Memory B cell (primary cell): ENCODE measurements around the gene TXNDC11.

ENCODE experiments used
- ATAC-seq: fragments of 150-1000 bp; cut with Tn5 transposase; 2 replicates; pipeline ENCODE4 v1.10.0; 2021; ENCODE audit warnings: low read depth, mild to moderate bottlenecking, moderate library complexity
- DNase-seq, 2 donors: peaks; one replicate each; pipeline ENCODE4 v3.0.0; 2022; ENCODE audit warnings: low spot score in 2 of 2
- H3K27ac Mint-ChIP-seq: one replicate; pipeline ENCODE4 v1.8.0; 2022; ENCODE audit warnings: mild to moderate bottlenecking, moderate library complexity, mixed read lengths
- H3K27me3 Mint-ChIP-seq: one replicate; pipeline ENCODE4 v1.8.0; 2022; ENCODE audit warnings: mixed read lengths
- H3K36me3 Mint-ChIP-seq: one replicate; pipeline ENCODE4 v1.8.0; 2022; ENCODE audit warnings: mild to moderate bottlenecking, mixed read lengths
- H3K4me1 Mint-ChIP-seq: one replicate; pipeline ENCODE4 v1.8.0; 2022; ENCODE audit warnings: mixed read lengths
- H3K4me3 Mint-ChIP-seq: one replicate; pipeline ENCODE4 v1.8.0; 2022; ENCODE audit warnings: mild to moderate bottlenecking, moderate library complexity, mixed read lengths
- H3K9me3 Mint-ChIP-seq: one replicate; pipeline ENCODE4 v1.8.0; 2022; ENCODE audit warnings: mixed read lengths

TXNDC11 gene

DNA sequence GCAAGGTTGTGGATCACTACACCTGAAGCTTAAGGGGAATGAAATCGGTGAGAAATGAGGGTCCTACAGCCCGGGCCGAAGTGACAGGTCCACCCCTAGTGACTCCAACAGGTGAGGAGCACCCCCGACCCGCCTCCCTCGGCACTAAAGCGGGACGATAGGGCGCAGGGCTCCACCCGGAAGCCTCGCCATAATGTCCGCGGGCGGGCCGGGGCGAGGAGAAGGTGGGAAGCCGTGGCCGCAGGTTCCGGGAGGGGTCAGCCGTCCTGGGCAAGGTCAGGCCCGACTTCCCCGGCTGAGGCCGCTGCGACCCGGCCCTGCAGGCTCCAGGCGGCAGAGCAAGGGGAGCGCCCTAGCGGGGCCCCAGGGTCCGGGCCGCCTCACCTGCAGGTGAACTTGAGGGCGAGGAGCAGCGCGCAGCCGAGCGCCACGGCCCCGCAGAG lies 543 bp downstream of the TXNDC11 start:
- no peaks in the 10 kb centered on the region for H3K9me3 Mint-ChIP-seq
- DNase-seq (no peak), ATAC-seq (peak; percentile 35)
- no peaks in the 10 kb centered on the region for H3K27me3 Mint-ChIP-seq
- H3K27ac Mint-ChIP-seq: peak overlapping the region; percentile 96
- peaks cover 4% of the 10 kb centered on the region for H3K36me3 Mint-ChIP-seq
- H3K4me1 Mint-ChIP-seq: peaks cover 38% of the 10 kb centered on the region
- H3K4me3 Mint-ChIP-seq: peak overlapping the region; percentile 94

DNA sequence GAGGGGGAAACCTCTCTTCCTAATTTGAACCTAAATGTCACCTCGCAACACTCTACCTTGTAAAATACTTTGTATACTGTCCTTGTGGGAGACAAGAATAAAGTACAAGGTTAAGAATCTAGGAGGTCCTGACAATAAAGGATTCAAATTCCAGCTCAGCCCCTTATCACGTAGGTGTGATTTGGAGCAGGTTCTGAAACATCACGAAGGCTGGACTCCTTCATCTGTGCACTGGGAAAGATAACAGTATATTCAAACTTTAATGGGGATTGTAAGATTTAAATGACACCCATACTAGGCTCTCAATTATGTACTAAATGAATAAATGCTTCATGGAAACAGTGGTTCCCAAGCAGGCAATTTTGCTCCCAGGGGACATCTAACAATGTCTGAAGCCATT lies 2.1 kb downstream of the TXNDC11 start:
- ATAC-seq (no peak), DNase-seq (no peak)
- Mint-ChIP-seq H3K36me3 (peaks cover 7% of the 10 kb centered on the region), H3K4me3 (peak overlapping the region; percentile 94), H3K4me1 (peaks cover 42% of the 10 kb centered on the region), H3K9me3 (no peaks in the 10 kb centered on the region), H3K27me3 (no peaks in the 10 kb centered on the region), H3K27ac (peak overlapping the region; percentile 96)

DNA sequence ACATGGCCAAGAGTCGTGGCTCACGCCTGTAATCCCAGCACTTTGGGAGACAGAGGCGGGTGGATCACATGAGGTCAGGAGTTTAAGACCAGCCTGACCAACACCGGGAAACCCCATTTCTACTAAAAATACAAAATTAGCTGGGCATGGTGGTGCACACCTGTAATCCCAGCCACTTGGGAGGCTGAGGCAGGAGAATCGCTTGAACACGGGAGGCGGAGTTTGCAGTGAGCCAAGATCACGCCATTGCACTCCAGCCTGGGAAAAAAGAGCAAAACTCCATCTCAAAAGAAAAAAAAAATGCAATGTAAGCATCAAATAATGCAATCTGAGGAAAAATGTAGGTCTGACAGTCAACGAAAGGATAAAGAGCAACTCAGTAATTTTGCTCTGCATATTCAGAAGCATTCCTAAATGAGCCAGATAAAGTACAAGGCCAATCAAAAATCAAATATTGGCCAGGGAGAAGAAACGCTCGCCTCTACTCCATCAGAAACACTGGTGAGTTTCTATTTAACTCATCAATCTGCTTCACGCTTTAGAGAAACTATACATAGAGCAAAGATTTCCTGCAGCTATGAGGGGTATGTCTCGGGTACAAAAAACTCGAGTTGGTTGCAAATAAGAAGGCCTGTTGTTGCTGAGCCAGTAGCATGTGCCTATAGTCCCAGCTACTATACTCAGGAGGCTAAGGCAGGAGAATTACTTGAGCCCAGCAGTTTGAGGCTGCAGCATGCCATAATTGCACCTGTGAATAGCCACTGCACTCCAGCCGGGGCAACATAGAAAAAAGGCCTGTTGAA lies 3.7 kb downstream of the TXNDC11 start:
- no peak for DNase-seq
- Mint-ChIP-seq H3K27ac (no peak overlapping the region), H3K4me3 (peak overlapping the region; percentile 47), H3K36me3 (peaks cover 14% of the 10 kb centered on the region), H3K4me1 (peaks cover 43% of the 10 kb centered on the region), H3K9me3 (no peaks in the 10 kb centered on the region), H3K27me3 (no peaks in the 10 kb centered on the region)
- no peak for ATAC-seq

DNA sequence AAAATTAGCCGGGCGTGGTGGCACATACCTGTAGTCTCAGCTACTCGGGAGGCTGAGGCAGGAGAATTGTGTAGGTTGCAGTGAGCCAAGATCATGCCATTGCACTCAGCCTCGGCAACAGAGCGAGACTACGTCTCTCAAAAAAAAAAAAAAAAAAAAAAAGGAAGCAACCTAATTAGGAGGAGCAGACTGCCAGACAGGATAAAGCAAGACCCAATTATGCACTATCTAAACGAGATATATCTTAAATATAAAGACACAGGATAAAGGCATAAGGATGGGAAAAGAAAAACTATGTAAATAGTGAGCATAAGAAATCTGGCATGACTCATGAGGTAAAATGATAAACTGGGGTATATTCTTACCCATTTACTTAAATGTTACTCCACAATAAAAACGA lies 4.9 kb downstream of the TXNDC11 start:
- DNase-seq: no peak
- no peak overlapping the region for H3K4me3 Mint-ChIP-seq
- H3K4me1 Mint-ChIP-seq: peaks cover 38% of the 10 kb centered on the region
- peaks cover 16% of the 10 kb centered on the region for H3K36me3 Mint-ChIP-seq
- peak overlapping the region; percentile 57 for H3K27ac Mint-ChIP-seq
- no peaks in the 10 kb centered on the region for H3K27me3 Mint-ChIP-seq
- ATAC-seq: no peak
- no peaks in the 10 kb centered on the region for H3K9me3 Mint-ChIP-seq

DNA sequence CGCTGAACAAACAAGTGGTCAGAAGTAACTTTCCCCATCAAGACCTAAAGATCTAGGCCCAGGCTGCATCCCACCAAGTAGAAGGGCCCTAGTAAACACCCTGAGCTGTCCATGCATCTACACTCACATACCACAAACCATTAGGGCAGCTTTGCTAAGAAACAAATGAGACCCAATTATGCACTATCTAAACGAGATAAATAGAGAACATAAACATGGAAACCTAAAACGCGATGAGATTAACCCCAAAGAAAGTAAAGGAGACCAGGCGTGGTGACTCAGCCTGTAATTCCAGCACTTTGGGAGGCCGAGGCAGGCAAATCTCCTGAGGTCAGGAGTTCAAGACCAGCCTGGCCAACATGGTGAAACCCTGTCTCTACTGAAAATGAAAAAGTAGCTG lies 5.8 kb downstream of the TXNDC11 start:
- Mint-ChIP-seq H3K4me3 (no peak overlapping the region), H3K4me1 (peaks cover 37% of the 10 kb centered on the region), H3K27me3 (no peaks in the 10 kb centered on the region), H3K27ac (no peak overlapping the region), H3K9me3 (no peaks in the 10 kb centered on the region), H3K36me3 (peaks cover 18% of the 10 kb centered on the region)
- ATAC-seq (no peak), DNase-seq (no peak)

DNA sequence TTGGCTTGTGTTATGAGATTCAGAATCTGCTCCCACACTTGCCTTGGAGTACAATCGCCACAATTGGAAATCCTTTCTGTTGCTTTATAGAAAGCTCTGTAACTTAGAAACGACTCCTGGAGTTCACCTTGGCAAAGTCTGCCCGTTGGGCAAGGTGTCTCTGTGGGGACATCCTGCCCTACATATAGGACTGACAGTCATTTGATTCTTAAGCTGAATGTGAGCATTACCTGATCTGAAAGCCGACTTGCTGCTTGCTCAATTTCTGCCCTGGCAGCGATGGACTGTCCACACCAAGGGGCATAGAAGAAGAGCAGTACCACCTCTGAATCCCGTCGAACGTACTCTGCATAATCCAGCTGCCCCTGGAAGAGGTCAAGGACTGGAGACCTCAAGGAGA lies 6.9 kb downstream of the TXNDC11 start:
- no peak for ATAC-seq
- H3K27ac Mint-ChIP-seq: no peak overlapping the region
- H3K4me3 Mint-ChIP-seq: no peak overlapping the region
- H3K4me1 Mint-ChIP-seq: peaks cover 26% of the 10 kb centered on the region
- H3K9me3 Mint-ChIP-seq: no peaks in the 10 kb centered on the region
- no peaks in the 10 kb centered on the region for H3K27me3 Mint-ChIP-seq
- H3K36me3 Mint-ChIP-seq: peaks cover 21% of the 10 kb centered on the region
- DNase-seq: no peak

DNA sequence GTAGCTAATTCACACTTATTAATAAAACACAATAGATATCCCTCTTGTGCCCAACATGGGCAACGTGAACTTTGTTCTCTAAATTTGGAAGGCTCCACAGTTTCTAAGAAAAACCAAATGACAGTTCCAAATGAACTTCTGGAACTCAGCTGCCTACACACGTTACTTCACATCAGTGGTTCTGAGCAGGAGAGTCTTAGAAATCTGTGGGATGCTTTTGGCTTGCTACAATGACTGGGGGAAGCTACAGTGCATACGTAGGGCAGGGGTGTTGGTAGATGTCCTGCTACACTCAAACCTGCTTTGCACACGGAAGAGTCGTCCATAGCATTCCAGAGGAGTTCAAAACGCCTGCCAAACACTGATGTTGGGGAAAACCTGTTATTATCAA lies 8.0 kb downstream of the TXNDC11 start:
- DNase-seq: no peak
- Mint-ChIP-seq H3K4me1 (peaks cover 20% of the 10 kb centered on the region), H3K4me3 (no peak overlapping the region), H3K27ac (no peak overlapping the region), H3K27me3 (no peaks in the 10 kb centered on the region), H3K36me3 (peaks cover 22% of the 10 kb centered on the region), H3K9me3 (no peaks in the 10 kb centered on the region)
- ATAC-seq: no peak

DNA sequence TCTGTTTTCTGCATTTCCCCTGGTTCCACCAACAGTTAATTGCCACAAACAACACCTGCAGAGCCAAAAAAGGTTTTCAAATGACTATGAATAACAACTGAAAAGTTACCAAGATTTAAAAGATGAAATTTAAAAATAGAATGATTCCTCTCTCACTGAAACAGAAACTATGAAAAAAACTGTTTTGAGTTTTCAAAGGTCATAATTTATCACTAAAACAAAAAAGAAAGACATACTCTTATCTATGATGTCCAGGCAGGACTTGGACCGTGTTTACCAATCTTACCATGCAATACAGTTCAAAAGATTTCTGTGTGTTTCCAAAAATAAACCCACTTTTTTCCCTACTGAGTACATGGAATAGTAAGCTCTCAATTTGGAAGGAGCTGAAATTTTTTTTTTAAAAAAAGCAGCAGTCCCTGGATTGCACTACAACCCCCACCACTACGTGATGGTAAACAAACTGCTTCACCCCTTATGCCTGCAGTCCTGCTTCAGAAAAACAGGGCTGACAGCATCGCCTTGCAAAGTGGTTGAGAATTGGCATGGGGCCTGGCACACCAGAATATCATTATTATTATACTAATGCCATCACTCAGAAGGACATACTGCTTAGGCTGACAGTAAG lies 8.5 kb downstream of the TXNDC11 start:
- no peak overlapping the region for H3K4me3 Mint-ChIP-seq
- H3K9me3 Mint-ChIP-seq: no peaks in the 10 kb centered on the region
- H3K36me3 Mint-ChIP-seq: peaks cover 26% of the 10 kb centered on the region
- peaks cover 19% of the 10 kb centered on the region for H3K4me1 Mint-ChIP-seq
- no peak for DNase-seq
- no peak for ATAC-seq
- H3K27me3 Mint-ChIP-seq: no peaks in the 10 kb centered on the region
- no peak overlapping the region for H3K27ac Mint-ChIP-seq

DNA sequence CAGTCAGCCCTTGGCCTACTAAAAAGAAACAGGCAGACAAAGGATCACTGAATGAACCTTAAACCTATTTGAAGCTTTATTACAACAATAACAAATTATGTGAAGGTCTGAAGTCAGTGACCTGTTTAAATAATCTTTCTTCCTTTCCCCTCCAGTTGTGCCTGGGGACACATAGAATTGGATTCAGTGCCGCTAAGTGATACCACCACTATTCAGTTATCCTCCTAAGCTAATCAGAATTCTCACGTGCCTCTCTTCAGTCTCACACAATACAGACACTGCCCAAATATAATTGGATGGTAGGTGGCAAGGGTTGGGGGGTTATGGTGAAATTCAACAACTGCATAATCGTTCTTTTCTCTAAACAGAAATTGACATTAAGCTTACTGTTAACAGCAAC lies 11.4 kb downstream of the TXNDC11 start:
- no peaks in the 10 kb centered on the region for H3K27me3 Mint-ChIP-seq
- H3K36me3 Mint-ChIP-seq: peaks cover 25% of the 10 kb centered on the region
- no peak for DNase-seq
- no peak overlapping the region for H3K27ac Mint-ChIP-seq
- no peak overlapping the region for H3K4me3 Mint-ChIP-seq
- peaks cover 3% of the 10 kb centered on the region for H3K4me1 Mint-ChIP-seq
- no peak for ATAC-seq
- H3K9me3 Mint-ChIP-seq: no peaks in the 10 kb centered on the region

DNA sequence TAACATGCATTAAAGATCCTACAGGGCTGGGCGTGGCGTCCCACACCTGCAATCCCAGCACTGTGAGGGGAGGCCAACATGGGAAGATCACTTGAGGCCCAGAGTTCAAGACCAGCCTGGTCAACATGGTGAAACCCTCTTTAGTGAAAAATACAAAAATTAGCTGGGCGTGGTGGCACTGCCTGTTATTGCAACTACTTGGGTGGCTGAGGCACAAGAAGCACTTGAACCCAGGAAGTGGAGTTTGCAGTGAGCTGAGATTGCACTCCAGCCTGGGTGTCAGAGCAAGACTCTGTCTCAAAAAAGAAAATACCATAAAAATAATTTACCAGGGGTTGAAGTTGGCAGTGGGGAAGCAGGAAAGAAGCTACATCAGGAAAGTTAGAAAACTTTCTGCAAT lies 12.9 kb downstream of the TXNDC11 start:
- Mint-ChIP-seq H3K36me3 (peaks cover 23% of the 10 kb centered on the region), H3K4me3 (no peak overlapping the region), H3K27me3 (no peaks in the 10 kb centered on the region), H3K9me3 (no peaks in the 10 kb centered on the region), H3K27ac (peak overlapping the region; percentile 31), H3K4me1 (peaks cover 3% of the 10 kb centered on the region)
- ATAC-seq (no peak), DNase-seq (no peak)

DNA sequence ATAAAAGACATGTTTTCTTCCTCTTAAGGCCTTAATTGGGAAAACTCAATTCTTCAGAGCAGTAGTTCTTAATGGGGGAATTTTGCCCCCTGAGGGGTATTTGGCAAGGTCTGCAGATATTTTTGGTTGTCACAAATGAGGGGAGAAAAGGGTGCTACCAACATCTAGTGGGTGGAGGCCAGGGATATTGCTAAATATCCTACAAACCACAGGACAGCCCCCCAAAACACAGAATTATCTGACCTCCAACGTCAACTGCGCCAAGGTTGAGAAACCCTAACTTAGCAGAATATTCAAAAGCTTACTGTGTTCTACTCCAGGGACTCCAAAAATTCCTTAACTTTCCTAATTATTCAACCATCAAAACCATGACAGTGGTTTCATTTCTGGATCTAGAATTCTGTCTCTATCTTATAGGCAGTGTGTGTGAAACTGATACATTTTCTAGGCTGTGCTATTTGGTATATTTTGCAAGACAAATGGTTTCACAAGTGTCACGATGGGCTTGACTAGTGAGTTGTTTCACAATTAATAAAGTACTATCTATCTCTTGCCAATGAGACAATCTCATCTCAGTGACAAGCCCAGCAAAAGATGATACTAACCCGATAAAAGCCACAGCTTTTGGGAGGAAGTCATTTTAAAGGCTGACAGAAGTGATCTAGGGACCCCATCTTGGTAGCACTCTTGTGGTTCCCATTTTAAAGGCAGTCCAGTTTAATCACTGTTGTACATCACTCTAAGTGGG lies 14.7 kb downstream of the TXNDC11 start:
- H3K4me3 Mint-ChIP-seq: no peak overlapping the region
- no peaks in the 10 kb centered on the region for H3K4me1 Mint-ChIP-seq

DNA sequence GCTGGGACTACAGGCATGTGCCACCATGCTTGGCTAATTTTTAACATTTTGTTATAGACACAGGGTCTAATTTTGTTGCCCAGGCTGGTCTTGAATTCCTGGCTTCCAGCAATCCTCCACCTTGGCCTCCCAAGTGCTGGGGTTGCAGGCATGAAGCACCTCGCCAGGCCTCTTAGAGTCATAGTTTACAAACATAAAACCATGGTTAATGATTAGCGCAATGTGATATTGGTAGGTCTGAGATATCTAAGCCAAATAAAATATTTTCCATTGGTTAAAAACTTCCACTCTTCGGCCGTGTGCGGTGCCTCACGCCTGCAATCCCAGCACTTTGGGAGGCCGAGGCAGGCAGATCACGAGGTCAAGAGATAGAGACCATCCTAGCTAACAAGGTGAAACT lies 16.6 kb downstream of the TXNDC11 start:
- DNase-seq (no peak), ATAC-seq (no peak)
- no peaks in the 10 kb centered on the region for H3K4me1 Mint-ChIP-seq
- no peaks in the 10 kb centered on the region for H3K9me3 Mint-ChIP-seq
- no peaks in the 10 kb centered on the region for H3K27me3 Mint-ChIP-seq
- peaks cover 22% of the 10 kb centered on the region for H3K36me3 Mint-ChIP-seq
- no peak overlapping the region for H3K27ac Mint-ChIP-seq
- H3K4me3 Mint-ChIP-seq: no peak overlapping the region

More for the DNA sequence above, 14.7 kb downstream of the TXNDC11 start:
- ATAC-seq (no peak), DNase-seq (no peak)
- H3K27ac Mint-ChIP-seq: no peak overlapping the region
- peaks cover 23% of the 10 kb centered on the region for H3K36me3 Mint-ChIP-seq
- no peaks in the 10 kb centered on the region for H3K27me3 Mint-ChIP-seq
- H3K9me3 Mint-ChIP-seq: no peaks in the 10 kb centered on the region

DNA sequence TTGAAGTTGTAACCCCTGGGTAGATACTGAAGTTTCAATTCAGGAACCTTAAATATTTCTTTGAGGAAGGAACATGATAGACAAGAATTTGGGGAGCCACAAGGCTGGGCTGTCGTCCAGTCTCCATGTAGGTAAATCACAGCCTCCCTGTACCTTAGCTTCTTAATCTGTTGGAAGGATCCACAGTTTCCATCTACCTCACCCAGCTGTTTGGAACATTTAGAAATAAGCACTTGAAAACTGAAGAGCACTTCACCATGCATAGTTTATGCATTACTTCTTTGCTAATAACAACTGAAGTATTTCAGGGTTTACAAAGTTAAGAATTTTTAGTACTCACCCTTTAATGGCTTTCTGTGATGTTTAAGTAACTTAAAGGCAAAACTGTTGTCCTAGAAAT lies 17.2 kb downstream of the TXNDC11 start:
- no peaks in the 10 kb centered on the region for H3K27me3 Mint-ChIP-seq
- H3K36me3 Mint-ChIP-seq: peaks cover 22% of the 10 kb centered on the region
- no peak overlapping the region for H3K27ac Mint-ChIP-seq
- no peaks in the 10 kb centered on the region for H3K9me3 Mint-ChIP-seq
- no peak overlapping the region for H3K4me3 Mint-ChIP-seq
- ATAC-seq (no peak), DNase-seq (no peak)
- no peaks in the 10 kb centered on the region for H3K4me1 Mint-ChIP-seq

DNA sequence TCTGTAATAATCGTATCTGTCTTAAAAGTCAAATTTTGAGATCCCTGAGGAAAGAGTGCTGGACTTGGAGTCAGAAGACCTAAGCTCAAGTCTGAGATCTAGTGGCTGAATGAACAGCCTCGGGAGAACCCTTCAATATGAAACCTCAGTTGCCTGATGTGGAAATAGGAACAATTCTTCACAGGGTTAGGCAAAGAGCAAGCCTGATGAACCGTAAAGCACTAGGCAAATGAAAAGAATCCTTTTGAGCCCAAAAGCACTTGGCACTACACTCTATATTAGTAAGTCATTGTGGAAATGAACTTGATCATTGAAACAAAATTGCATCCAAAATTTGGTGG lies 20.2 kb downstream of the TXNDC11 start:
- DNase-seq: no peak
- peaks cover 8% of the 10 kb centered on the region for H3K4me1 Mint-ChIP-seq
- peak overlapping the region; percentile 38 for H3K27ac Mint-ChIP-seq
- peaks cover 19% of the 10 kb centered on the region for H3K36me3 Mint-ChIP-seq
- no peaks in the 10 kb centered on the region for H3K9me3 Mint-ChIP-seq
- ATAC-seq: no peak
- H3K4me3 Mint-ChIP-seq: no peak overlapping the region
- H3K27me3 Mint-ChIP-seq: no peaks in the 10 kb centered on the region
